NT2/D1 (cell line): Measurements from ENCODE around the gene DCHS1.

Source experiments
- DNase-seq: peaks from one replicate; pipeline ENCODE4 v3.0.0-alpha.2; 2011; ENCODE audit warnings: low read depth, low spot score
- H3K27me3 ChIP-seq: 2 replicates; pipeline ENCODE4 v1.6.0; 2011; ENCODE audit warnings: mild to moderate bottlenecking; ENCODE audit not compliant: insufficient read length, insufficient read depth
- H3K36me3 ChIP-seq: 2 replicates; pipeline ENCODE4 v1.6.1; 2011; ENCODE audit warnings: mild to moderate bottlenecking, low read length, mixed read lengths; ENCODE audit not compliant: insufficient read depth, insufficient read length
- H3K4me1 ChIP-seq: 2 replicates; pipeline ENCODE4 v1.5.1; 2011; ENCODE audit not compliant: insufficient read depth, insufficient read length
- H3K4me3 ChIP-seq: 2 replicates; pipeline ENCODE4 v1.5.1; 2011; ENCODE audit warnings: low read depth; ENCODE audit not compliant: insufficient read length
- H3K9ac ChIP-seq: 2 replicates; pipeline ENCODE4 v1.6.0; 2011; ENCODE audit warnings: low read depth; ENCODE audit not compliant: insufficient read length
- H3K9me3 ChIP-seq: 2 replicates; pipeline ENCODE4 v1.5.1; 2011; ENCODE audit warnings: mild to moderate bottlenecking, low read length; ENCODE audit not compliant: insufficient read depth
- SUZ12 ChIP-seq: IDR thresholded peaks from 2 replicates; pipeline ENCODE4 v1.6.1; 2011; ENCODE audit not compliant: insufficient read length, insufficient read depth; ENCODE audit errors: extremely low read depth
- YY1 ChIP-seq: IDR thresholded peaks from 2 replicates; pipeline ENCODE4 v1.6.1; 2011; ENCODE audit not compliant: insufficient read length, insufficient read depth
- ZNF274 ChIP-seq: IDR thresholded peaks from 2 replicates; pipeline ENCODE4 v1.6.1; 2011; ENCODE audit warnings: mild to moderate bottlenecking, low read depth, low read length

Gene DCHS1

DNA sequence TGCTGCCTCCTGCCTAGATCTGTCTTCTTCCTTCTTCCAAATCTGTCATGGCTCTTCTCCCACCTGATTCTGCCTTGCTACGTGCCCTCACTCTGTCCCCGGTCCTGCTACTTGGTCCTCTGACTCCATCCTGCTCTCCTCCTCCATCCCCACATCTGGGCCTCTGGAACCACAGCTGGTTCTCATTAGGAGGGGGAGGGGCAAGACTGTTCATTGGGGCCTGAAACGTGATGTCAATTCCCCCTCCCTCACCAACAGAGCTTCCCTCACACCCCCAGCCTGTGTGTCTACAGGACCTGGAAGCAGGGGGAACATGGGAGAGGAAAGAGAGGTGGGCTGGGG, 9.1 kb downstream of the DCHS1 start:
- Histone ChIP-seq H3K4me3 (no peak overlapping the region), H3K9me3 (no peaks in the 10 kb centered on the region), H3K36me3 (peaks cover 3% of the 10 kb centered on the region), H3K4me1 (peaks cover 2% of the 10 kb centered on the region), H3K9ac (no peak overlapping the region), H3K27me3 (no peaks in the 10 kb centered on the region)
- no peak for TF ChIP-seq SUZ12
- no peak for TF ChIP-seq ZNF274
- TF ChIP-seq YY1, result no peak
- no peak for DNase-seq

DNA sequence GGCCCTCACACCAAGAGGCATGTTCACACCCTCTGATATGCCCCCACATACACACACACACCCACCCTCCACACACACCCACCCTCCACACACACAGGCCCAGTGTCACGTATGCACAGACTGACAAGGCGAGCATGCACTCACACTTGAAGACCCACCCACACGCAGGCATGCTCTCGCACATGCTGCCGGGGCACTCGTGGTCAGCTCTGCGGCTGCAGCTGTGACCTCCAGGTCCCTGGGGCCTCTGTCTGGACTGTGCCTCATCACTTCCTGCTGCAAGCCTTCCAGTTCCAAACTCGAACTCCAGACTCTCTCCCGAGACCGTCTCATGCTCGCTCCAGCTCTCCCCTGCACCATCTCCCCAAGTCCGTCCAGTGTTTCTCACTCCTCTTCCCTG, 9.5 kb downstream of the DCHS1 start:
- H3K36me3 ChIP-seq, result peaks cover 5% of the 10 kb centered on the region
- H3K9me3 ChIP-seq, result no peaks in the 10 kb centered on the region
- DNase-seq, result no peak
- no peaks in the 10 kb centered on the region for H3K27me3 ChIP-seq
- no peak overlapping the region for H3K9ac ChIP-seq
- peaks cover 2% of the 10 kb centered on the region for H3K4me1 ChIP-seq
- no peak overlapping the region for H3K4me3 ChIP-seq
- TF ChIP-seq ZNF274 (no peak), YY1 (no peak), SUZ12 (no peak)

GRCh38 chr11:6642957-6643356, 12.7 kb downstream of the DCHS1 start:
- TF ChIP-seq SUZ12 (no peak), YY1 (no peak)
- Histone ChIP-seq H3K4me1 (peaks cover 4% of the 10 kb centered on the region), H3K9me3 (no peaks in the 10 kb centered on the region), H3K9ac (no peak overlapping the region), H3K36me3 (peaks cover 21% of the 10 kb centered on the region), H3K27me3 (no peaks in the 10 kb centered on the region), H3K4me3 (no peak overlapping the region)
- DNase-seq, result no peak

DNA sequence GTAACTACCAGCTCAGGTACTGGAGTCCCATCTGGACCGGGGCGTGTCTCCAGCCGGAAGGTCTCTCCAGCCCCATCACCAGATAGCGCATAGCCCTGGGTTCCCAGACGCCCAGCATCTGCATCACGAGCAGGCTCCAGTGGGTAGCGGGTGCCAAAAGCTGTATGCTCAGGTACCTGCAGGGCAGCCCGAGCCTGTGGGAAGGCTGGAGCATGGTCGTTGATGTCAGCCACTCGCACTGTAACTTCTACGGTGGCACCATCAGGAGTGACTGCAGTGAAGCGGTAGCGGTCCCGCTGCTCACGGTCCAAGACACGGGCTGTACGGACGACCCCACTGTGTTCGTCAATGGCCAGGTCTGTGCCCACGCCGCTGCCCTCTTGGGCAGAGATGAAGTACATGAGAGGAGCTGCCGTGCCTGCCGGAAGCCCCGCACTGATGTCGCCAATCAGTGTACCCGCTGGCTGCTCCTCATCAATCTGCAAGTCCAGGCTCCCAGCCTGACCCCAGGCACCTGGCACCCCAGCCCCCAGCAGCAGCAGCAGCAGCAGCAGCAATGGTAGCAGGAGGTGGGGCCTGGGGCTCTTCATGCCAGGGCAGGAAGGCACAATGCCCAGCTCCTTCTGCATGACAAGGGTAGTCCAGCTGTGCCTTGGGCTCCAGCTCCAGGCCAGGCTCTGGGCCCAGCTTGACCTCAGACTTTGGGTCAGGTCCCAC, 14.5 kb downstream of the DCHS1 start:
- Histone ChIP-seq H3K36me3 (peaks cover 21% of the 10 kb centered on the region), H3K4me1 (peaks cover 4% of the 10 kb centered on the region)
- TF ChIP-seq YY1 (no peak), SUZ12 (no peak), ZNF274 (no peak)

GRCh38 chr11:6640036-6640984, 15.3 kb downstream of the DCHS1 start:
- no peak for DNase-seq
- peaks cover 21% of the 10 kb centered on the region for H3K36me3 ChIP-seq
- no peak overlapping the region for H3K4me3 ChIP-seq
- H3K27me3 ChIP-seq, result no peaks in the 10 kb centered on the region
- no peaks in the 10 kb centered on the region for H3K9me3 ChIP-seq
- no peak for TF ChIP-seq ZNF274
- no peak for TF ChIP-seq SUZ12
- TF ChIP-seq YY1, result no peak
- H3K4me1 ChIP-seq, result peaks cover 4% of the 10 kb centered on the region
- no peak overlapping the region for H3K9ac ChIP-seq

More for the DNA sequence above, 14.5 kb downstream of the DCHS1 start:
- no peak for DNase-seq
- Histone ChIP-seq H3K9ac (no peak overlapping the region), H3K27me3 (no peaks in the 10 kb centered on the region), H3K4me3 (no peak overlapping the region), H3K9me3 (no peaks in the 10 kb centered on the region)

GRCh38 chr11:6638429-6638828, 17.2 kb downstream of the DCHS1 start:
- Histone ChIP-seq H3K9me3 (no peaks in the 10 kb centered on the region), H3K4me3 (no peak overlapping the region), H3K4me1 (peaks cover 4% of the 10 kb centered on the region)

GRCh38 chr11:6637871-6638270, 17.7 kb downstream of the DCHS1 start:
- Histone ChIP-seq H3K4me3 (no peak overlapping the region), H3K4me1 (peaks cover 4% of the 10 kb centered on the region), H3K9ac (no peak overlapping the region), H3K27me3 (no peaks in the 10 kb centered on the region), H3K36me3 (peaks cover 32% of the 10 kb centered on the region), H3K9me3 (no peaks in the 10 kb centered on the region)
- no peak for DNase-seq
- TF ChIP-seq ZNF274, result no peak
- TF ChIP-seq YY1, result no peak
- TF ChIP-seq SUZ12, result no peak

More at GRCh38 chr11:6638429-6638828, 17.2 kb downstream of the DCHS1 start:
- Histone ChIP-seq H3K36me3 (peaks cover 27% of the 10 kb centered on the region), H3K27me3 (no peaks in the 10 kb centered on the region), H3K9ac (no peak overlapping the region)
- TF ChIP-seq YY1 (no peak), ZNF274 (no peak), SUZ12 (no peak)
- no peak for DNase-seq
